Myocyte (in vitro differentiated cells): Measurements from ENCODE around the gene SEMA3E. TPM values are rescaled to one million over a fixed set of nuclear protein-coding genes. Genes with fewer than 3 reads are reported as not detected.
A peak's percentile ranks its signal among the peaks of the same experiment; 100 is the strongest.
"Not testable (repeated sequence)": the region's sequence is repeated elsewhere in the genome, so short reads cannot be mapped to it uniquely, and the experiment has no call there.

Experiments used
- DNase-seq: peaks from one replicate; pipeline ENCODE4 v3.0.0-alpha.2; 2012; ENCODE audit warnings: low read depth
- total RNA-seq: library from RNA; depleted of rRNA; stranded (reverse); fragments of >200 nt; gene quantifications from 2 replicates; pipeline ENCODE4 v1.2.3, GENCODE V29; 2014

Gene SEMA3E
- total RNA-seq, 1 donor from 2014 or later, result 2.4 TPM

GRCh38 chr7:83559887-83560286 is 89.1 kb downstream of the SEMA3E start:
- no peak for DNase-seq

DNA sequence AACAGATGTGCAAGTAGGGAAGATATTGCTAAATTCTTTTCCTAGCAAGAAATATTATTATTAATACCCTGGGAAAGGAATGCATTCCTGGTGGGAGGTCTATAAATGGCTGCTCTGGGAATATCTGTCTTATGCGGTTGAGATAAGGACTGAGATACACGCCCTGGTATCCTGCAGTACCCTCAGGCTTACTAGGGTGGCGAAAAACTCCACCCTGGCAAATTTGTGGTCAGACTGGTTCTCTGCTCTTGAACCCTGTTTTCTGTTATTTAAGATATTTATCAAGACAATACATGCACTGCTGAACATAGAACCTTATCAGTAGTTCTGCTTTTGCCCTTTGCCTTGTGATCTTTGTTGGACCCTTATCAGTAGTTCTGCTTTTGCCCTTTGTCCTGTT is 96.4 kb downstream of the SEMA3E start:
- not testable (repeated sequence) for DNase-seq

DNA sequence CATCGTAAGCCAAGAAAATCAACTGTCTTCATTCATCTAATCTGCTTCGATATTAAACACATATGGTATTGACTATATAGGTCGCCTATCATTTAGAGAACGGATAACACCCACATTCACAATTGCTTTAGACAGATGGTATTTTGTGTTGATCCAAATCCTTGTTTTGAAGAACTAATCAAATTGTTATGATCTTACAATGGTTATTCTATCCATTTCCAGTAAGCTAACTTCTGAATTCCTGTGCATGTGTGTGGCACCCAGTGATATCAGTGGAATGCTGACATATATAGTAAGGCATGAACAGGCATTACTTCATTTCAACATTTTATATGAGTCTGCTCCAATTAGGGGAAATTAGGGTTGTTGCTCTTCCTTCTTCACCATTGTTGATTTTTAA is 98.8 kb downstream of the SEMA3E start:
- DNase-seq, result no peak

DNA sequence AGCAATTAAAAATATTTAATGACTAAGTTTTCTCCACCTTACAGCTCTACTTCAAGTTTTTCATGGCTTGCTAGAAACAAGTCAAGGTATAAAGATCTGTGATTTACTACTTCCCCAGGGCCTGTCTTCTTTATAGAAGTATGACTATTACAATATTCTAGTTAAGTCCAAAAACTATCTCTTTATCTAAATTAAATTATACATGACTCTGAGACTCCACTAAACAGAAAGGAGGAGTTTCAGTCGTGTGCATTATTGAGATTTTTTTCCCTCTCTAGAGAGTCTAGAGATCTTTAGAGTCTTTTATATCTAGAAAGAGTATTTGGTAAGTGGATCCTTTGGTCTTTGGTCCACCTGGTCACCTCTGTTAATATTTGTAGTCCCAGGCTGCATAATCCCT is 100.7 kb downstream of the SEMA3E start:
- no peak for DNase-seq

DNA sequence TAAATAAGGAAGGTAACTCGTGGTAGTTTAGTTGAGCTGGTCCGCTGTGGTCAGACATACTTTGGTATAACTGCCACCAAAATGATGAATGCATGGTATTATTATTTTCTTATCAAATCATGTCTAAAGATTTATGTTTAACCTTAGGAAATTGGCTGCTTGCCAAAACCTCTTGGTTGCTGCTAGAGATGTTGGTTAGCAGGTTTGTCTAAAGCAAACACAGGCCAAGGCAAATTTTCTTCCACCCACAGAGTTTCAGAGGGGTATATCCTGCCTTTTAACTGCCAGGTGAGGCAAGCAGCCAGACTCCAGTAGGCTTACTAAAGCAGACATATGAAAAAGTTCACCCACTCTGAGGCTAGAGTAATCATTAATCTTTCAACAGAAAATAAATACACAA is 101.4 kb downstream of the SEMA3E start:
- peak; percentile 26 for DNase-seq

GRCh38 chr7:83546586-83546985 is 102.4 kb downstream of the SEMA3E start:
- DNase-seq, result no peak

DNA sequence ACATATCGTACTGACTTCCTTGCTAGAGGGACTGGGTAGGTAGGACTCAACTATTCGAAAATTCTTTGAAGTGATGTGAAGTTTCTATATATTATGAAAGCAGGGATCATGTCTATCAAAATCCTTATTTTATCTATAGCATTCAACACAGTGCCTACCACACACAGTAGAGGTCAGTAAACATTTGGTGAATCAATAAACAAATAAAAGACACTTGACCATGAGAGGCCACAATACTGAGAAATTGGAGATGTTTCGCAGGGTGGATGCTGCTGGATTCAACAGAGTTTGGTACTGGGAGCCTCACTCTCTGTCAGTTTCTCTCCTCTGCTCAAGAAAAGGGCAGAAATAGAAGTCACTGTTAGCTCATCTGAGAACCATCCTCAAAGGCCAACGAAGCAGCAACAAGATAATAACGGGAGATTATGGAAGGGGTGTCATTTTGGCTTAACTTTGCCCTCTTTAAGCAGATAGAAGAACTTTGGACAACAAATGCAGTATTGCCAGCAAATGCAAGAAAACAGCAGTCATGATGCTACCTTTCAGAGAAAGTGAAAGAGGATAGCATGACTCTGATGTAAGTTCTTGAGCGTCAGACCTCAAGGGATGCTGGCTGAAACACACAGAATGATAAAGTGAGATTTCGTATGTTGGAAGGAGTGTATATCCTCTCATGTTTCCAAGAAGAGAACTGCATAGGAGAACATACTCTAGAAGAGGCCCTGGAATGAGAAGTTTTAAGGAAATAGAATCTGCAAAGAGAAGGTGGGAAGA is 107.6 kb downstream of the SEMA3E start:
- DNase-seq, result no peak

DNA sequence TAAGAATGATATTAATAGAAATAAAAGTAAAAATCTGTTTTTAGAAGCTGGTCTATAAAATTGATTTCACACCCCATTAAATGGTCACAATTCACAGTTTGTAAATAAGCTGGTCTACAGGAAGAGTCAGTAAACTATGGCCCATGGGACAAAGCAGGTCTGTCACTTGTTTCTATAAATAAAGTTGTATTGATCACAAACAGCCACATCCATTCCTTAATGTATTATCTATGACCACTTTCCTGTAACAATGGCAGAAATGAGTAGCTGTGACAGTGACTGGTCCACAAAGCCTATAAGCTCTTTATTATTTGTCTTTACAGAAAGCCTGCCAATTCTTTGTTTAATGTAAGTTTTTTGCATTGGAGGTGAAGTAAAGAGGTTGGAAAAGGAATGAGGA is 114.5 kb downstream of the SEMA3E start:
- DNase-seq, result no peak

DNA sequence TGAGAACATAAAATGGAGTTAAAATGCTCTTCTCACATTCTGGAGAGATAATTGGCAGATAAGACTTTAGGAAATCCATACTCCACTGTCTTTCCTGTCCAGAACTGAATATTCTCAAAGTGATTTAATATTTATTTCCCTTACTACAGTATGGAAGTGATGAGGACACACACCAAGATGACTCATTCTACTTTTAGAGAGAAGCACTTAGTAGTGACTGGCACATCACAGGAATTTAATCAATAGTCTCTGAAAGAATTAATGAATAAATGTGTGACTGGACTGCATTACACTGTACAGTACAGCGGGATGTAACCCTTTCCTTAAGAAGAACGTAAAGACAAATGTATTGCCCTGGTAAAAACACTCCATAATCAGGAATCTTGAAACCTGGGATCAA is 116.7 kb downstream of the SEMA3E start:
- DNase-seq, result no peak

- no peak for DNase-seq
Observed at GRCh38 chr7:83531766-83532165, 117.2 kb downstream of the SEMA3E start.

GRCh38 chr7:83528925-83529423 is 120.0 kb downstream of the SEMA3E start:
- DNase-seq, result no peak

GRCh38 chr7:83524277-83525075 is 124.5 kb downstream of the SEMA3E start:
- peak; percentile 57 for DNase-seq

DNA sequence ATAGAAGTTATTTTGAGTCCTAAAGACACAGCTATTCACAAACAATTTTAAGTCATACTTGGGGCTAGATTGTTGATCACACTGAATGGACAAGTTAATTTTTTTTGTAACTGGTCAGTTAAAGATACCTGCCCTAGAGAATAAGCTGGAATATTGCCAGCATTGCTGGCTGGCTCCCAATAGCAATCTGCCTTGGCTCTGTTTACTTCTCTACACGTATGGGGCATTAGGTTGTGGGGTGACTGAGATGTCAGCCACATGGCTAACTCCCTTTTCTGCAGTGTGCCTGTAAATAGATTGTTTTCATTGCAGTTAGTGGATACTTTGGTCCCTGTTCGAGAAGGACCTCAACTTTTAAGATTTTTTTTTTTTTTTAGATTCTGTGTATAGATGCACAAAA is 128.2 kb downstream of the SEMA3E start:
- no peak for DNase-seq

GRCh38 chr7:83519240-83519639 is 129.7 kb downstream of the SEMA3E start:
- DNase-seq, result no peak

DNA sequence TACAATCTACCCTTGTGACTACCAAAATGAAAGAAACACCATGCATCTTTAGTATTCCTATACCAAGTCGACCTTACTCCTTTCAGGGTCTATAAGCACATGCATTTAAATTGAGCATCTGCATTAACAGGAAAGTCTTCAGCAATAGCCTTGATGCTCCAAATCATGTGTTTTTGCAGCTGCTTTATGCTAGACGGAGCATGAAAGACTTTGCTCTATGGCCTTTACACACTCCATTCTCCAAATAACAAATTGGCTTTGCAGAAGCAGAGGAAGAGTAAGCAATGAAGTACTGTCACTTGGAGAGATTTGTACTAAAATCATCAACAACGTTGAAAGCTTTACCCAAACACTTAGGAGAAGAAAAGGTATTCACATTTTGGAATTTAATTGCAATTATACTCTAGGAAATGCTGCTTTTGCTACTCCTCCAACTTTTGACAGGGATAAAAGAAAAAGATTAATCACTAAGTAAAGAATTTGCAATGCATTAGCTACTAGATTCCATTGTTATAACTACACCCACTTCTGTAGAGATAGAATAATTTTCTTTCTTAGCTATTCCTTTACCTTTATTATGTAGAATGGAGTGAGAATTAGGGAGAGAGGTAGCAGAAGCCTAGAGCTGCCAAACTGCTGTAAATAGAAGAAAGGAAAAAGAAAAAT is 131.8 kb downstream of the SEMA3E start:
- no peak for DNase-seq

GRCh38 chr7:83514977-83515376 is 134.0 kb downstream of the SEMA3E start:
- DNase-seq, result no peak

- no peak for DNase-seq
Observed at GRCh38 chr7:83509255-83510021, 139.5 kb downstream of the SEMA3E start.

GRCh38 chr7:83504330-83504729 is 144.6 kb downstream of the SEMA3E start:
- DNase-seq, result no peak

GRCh38 chr7:83502636-83503035 is 146.3 kb downstream of the SEMA3E start:
- DNase-seq, result no peak

DNA sequence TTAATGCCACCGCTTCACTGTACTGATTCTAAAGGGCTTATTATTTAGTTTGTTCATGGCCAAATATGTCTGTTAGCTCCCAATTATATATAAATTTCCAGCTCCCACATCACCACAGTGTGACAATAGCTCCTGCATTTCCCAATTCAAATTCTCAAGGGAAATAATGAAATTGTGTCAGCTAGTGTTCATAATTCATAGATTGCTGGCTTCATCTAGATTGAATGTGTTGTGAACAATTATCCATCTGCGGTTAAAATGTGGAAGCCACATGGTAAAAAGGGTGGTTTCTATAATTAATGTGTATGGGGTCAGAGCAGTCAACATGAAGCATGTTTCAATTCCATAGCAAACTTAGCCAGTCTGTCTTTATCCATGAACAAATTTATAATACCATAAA is 154.3 kb downstream of the SEMA3E start:
- no peak for DNase-seq

DNA sequence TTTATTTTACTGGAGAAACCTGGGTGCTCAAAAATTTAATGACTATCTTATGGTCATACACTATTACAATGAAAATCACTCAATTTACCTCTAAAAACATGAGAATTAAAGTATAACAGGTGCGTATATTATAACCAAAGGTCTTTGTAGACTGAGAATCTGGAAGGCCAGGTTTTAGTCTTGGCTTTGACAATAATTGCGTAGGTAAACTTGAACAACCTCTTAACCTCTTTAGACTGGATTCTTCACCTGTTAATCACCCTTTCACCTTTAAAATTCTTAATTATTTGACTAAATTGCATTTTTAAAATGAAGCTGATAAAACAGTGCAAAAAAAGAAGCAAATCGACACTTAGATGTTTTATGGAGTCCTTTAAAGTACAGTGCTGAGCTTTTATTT is 156.1 kb downstream of the SEMA3E start:
- DNase-seq, result no peak
